HepG2 (cell line): ENCODE measurements around the gene ARIH2. TPM values are rescaled to one million over a fixed set of nuclear protein-coding genes. Genes with fewer than 3 reads are reported as not detected.

Experiments used
- DMAP1 ChIP-seq: IDR thresholded peaks from 2 replicates; pipeline ENCODE4 v1.6.1; 2016
- FOXA3 ChIP-seq: IDR thresholded peaks from 2 replicates; pipeline ENCODE4 v1.6.1; 2016; ENCODE audit warnings: missing genetic modification reagents, missing compliant biosample characterization
- KDM2A ChIP-seq: sonication (generic); formaldehyde crosslinking; IDR thresholded peaks from 2 replicates; pipeline ENCODE4 v1.4.0; 2020; ENCODE audit warnings: low read depth, missing genetic modification reagents, borderline replicate concordance
- MED1 ChIP-seq: sonication (generic); formaldehyde crosslinking; IDR thresholded peaks from 2 replicates; pipeline ENCODE4 v1.4.0; 2020; ENCODE audit warnings: missing genetic modification reagents
- MLX ChIP-seq: IDR thresholded peaks from 2 replicates; pipeline ENCODE4 v1.6.1; 2016
- MYC ChIP-seq: sonication (generic); formaldehyde crosslinking; IDR thresholded peaks from 2 replicates; pipeline ENCODE4 v1.9.0; 2021; ENCODE audit warnings: missing genetic modification reagents, borderline replicate concordance
- POLR2G ChIP-seq: fragments of 200-400 bp; formaldehyde crosslinking; IDR thresholded peaks from 2 replicates; pipeline ENCODE4 v1.6.1; 2018; ENCODE audit warnings: mild to moderate bottlenecking, low read depth, low read length, moderate library complexity
- PRDM4 ChIP-seq: sonication (generic); formaldehyde crosslinking; IDR thresholded peaks from 2 replicates; pipeline ENCODE4 v1.9.0; 2021; ENCODE audit warnings: missing genetic modification reagents, borderline replicate concordance
- REL ChIP-seq: sonication (generic); formaldehyde crosslinking; conservative IDR thresholded peaks from 2 replicates; pipeline ENCODE4 v1.8.0; 2022; ENCODE audit warnings: mild to moderate bottlenecking, missing genetic modification reagents, moderate library complexity
- SAP130 ChIP-seq: IDR thresholded peaks from 2 replicates; pipeline ENCODE4 v1.6.1; 2016; ENCODE audit warnings: low read depth
- SNAPC2 ChIP-seq: sonication (generic); formaldehyde crosslinking; IDR thresholded peaks from 2 replicates; pipeline ENCODE4 v1.8.1; 2022; ENCODE audit warnings: mild to moderate bottlenecking, missing genetic modification reagents
- SP4 ChIP-seq: sonication (generic); formaldehyde crosslinking; IDR thresholded peaks from 2 replicates; pipeline ENCODE4 v1.8.1; 2023; ENCODE audit warnings: mild to moderate bottlenecking, missing genetic modification reagents
- SRY ChIP-seq: sonication (generic); formaldehyde crosslinking; IDR thresholded peaks from 2 replicates; pipeline ENCODE4 v1.8.0; 2022; ENCODE audit warnings: mild to moderate bottlenecking, missing genetic modification reagents
- TBP ChIP-seq: sonication (generic); formaldehyde crosslinking; IDR thresholded peaks from 2 replicates; pipeline ENCODE4 v1.5.0; 2020; ENCODE audit warnings: missing genetic modification reagents
- TGIF2 ChIP-seq: IDR thresholded peaks from 2 replicates; pipeline ENCODE4 v1.6.1; 2016; ENCODE audit warnings: control low read depth, missing compliant biosample characterization
- ZNF329 ChIP-seq: sonication (generic); formaldehyde crosslinking; IDR thresholded peaks from 2 replicates; pipeline ENCODE4 v1.9.0; 2021; ENCODE audit warnings: low read depth, mild to moderate bottlenecking, missing genetic modification reagents
- ZNF670 ChIP-seq: sonication (generic); formaldehyde crosslinking; IDR thresholded peaks from 2 replicates; pipeline ENCODE4 v1.8.0; 2022; ENCODE audit warnings: mild to moderate bottlenecking, missing genetic modification reagents, borderline replicate concordance
- ZNF788 ChIP-seq: sonication (generic); formaldehyde crosslinking; IDR thresholded peaks from 2 replicates; pipeline ENCODE4 v1.5.0; 2020; ENCODE audit warnings: mild to moderate bottlenecking, missing genetic modification reagents, borderline replicate concordance
- ZXDC ChIP-seq: sonication (generic); formaldehyde crosslinking; IDR thresholded peaks from 2 replicates; pipeline ENCODE4 v1.5.0; 2020; ENCODE audit warnings: mild to moderate bottlenecking, missing genetic modification reagents
- polyA plus RNA-seq, 8 experiments: library from polyadenylated mRNA; depleted of rRNA in 3 of 8; stranded (reverse) in 7 of 8; unstranded in 1 of 8; fragments of >200 nt; fragmentation: Illumina TruSeq in 4 of 8; extraction: Trizol in 4 of 8; gene quantifications; 2 replicates each; pipeline versions ENCODE4 v1.2.1 to v1.2.3, GENCODE V29; 2011 to 2016; ENCODE audit warnings: low read depth in 4 of 8, missing spikeins in 1 of 8, mixed read lengths in 1 of 8; ENCODE audit not compliant: insufficient read depth in 1 of 8
- total RNA-seq, 5 experiments: library from RNA; depleted of rRNA; stranded (reverse); fragments of >200 nt; fragmentation: Illumina TruSeq; extraction: Trizol; gene quantifications; 2 replicates each; pipeline ENCODE4 v1.2.3, GENCODE V29; 2016; ENCODE audit warnings: low read depth in 1 of 5
- TF ChIP-seq, protein P1 (sequence below): sonication (generic); formaldehyde crosslinking; IDR thresholded peaks from 2 replicates; pipeline ENCODE4 v1.8.0; 2022; ENCODE audit warnings: low read depth, missing genetic modification reagents
- TF ChIP-seq, protein P2 (sequence below): sonication (generic); formaldehyde crosslinking; IDR thresholded peaks from 2 replicates; pipeline ENCODE4 v1.5.0; 2020; ENCODE audit warnings: missing genetic modification reagents

ARIH2 gene
- total and polyA plus RNA-seq, 2 of the 13 experiments (the other 11 are each of a cell fraction or from before 2014, with no cell fraction given), result 64.8 to 83.3 TPM

- peak; percentile 16; the same call in 1 of the 2 replicates for TF ChIP-seq SP4
- TF ChIP-seq, protein P1, sequence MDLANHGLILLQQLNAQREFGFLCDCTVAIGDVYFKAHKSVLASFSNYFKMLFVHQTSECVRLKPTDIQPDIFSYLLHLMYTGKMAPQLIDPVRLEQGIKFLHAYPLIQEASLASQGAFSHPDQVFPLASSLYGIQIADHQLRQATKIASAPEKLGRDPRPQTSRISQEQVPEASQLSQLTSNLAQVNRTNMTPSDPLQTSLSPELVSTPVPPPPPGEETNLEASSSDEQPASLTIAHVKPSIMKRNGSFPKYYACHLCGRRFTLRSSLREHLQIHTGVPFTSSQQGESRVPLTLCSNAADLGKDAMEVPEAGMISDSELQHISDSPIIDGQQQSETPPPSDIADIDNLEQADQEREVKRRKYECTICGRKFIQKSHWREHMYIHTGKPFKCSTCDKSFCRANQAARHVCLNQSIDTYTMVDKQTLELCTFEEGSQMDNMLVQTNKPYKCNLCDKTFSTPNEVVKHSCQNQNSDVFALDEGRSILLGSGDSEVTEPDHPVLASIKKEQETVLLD (CRISPR knock-in tag), result peak; percentile 42; the same call in 1 of the 2 replicates
- 0 out of 2 replicates have a peak, but pooled peaks have one; percentile 50 for TF ChIP-seq ZNF670 (CRISPR knock-in tag)
- peak; percentile 44 for TF ChIP-seq FOXA3 (CRISPR knock-in tag)
- TF ChIP-seq MED1 (CRISPR knock-in tag), result peak; percentile 43
- TF ChIP-seq, protein P2, sequence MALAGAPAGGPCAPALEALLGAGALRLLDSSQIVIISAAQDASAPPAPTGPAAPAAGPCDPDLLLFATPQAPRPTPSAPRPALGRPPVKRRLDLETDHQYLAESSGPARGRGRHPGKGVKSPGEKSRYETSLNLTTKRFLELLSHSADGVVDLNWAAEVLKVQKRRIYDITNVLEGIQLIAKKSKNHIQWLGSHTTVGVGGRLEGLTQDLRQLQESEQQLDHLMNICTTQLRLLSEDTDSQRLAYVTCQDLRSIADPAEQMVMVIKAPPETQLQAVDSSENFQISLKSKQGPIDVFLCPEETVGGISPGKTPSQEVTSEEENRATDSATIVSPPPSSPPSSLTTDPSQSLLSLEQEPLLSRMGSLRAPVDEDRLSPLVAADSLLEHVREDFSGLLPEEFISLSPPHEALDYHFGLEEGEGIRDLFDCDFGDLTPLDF, result peak; percentile 74; the same call in 1 of the 2 replicates
- TF ChIP-seq TBP (CRISPR knock-in tag), result 0 out of 2 replicates have a peak, but pooled peaks have one; percentile 69
- TF ChIP-seq REL (CRISPR knock-in tag), result no peak
- no peak for TF ChIP-seq SNAPC2 (CRISPR knock-in tag)
- peak; percentile 85 for TF ChIP-seq ZNF788 (CRISPR knock-in tag)
- TF ChIP-seq ZNF329 (CRISPR knock-in tag), result 0 out of 2 replicates have a peak, but pooled peaks have one; percentile 31
- TF ChIP-seq DMAP1, result peak; percentile 35; the same call in 1 of the 2 replicates
- TF ChIP-seq SAP130 (CRISPR knock-in tag), result peak; percentile 89
- TF ChIP-seq POLR2G, result peak; percentile 94
- TF ChIP-seq TGIF2, result peak; percentile 9; the same call in 1 of the 2 replicates
- no peak for TF ChIP-seq PRDM4
- TF ChIP-seq SRY (CRISPR knock-in tag), result peak; percentile 74
- TF ChIP-seq ZXDC (CRISPR knock-in tag), result 0 out of 2 replicates have a peak, but pooled peaks have one; percentile 31
- TF ChIP-seq MYC (CRISPR knock-in tag), result peak; percentile 45
- no peak for TF ChIP-seq MLX (CRISPR knock-in tag)
- TF ChIP-seq KDM2A (CRISPR knock-in tag), result peak; percentile 31; the same call in 1 of the 2 replicates
These were observed at the start of gene ARIH2 (continued) for GRCh38 chr3:48918388-48919214.
